Measurements from ENCODE around the gene ZHX3. TPM values are rescaled to one million over a fixed set of nuclear protein-coding genes. Genes with fewer than 3 reads are reported as not detected.

ZHX3 gene
- total RNA-seq, 1 donor from 2014 or later = 14.5 TPM

DNA sequence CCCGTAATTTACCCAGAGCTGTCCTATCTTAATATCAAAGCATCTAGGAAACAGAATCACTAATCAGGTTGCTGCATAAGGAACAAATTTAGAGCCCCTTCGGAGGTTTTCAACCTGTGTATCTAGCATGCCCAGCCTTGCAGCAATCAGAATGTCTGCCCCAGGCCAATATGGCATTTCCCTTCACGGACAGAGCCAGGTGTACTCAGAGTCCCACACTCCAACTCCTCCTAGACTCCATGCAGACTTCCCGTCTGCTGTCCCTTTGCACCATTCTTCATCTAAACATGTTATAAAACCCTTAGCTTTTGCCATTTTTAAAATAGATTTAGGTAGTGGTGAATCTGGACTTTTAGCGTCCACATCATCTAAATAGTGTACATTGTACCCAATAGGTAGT is 61.0 kb downstream of the ZHX3 start:
- DNase-seq (ENCODE audit: low read depth) (no peak), FAIRE-seq (no peak)
- Histone ChIP-seq H3K36me3 (ENCODE audit: control insufficient read depth, insufficient read depth, low read length) (no peaks in the 10 kb centered on the region), H3K4me3 (ENCODE audit: low read depth, low read length) (no peak overlapping the region), H3K27me3 (ENCODE audit: control insufficient read depth, insufficient read depth, low read length) (no peaks in the 10 kb centered on the region)
- TF ChIP-seq CTCF (IDR thresholded peaks at IDR 0.05; ENCODE audit: insufficient read depth, low read length, severe bottlenecking) = no peak

DNA sequence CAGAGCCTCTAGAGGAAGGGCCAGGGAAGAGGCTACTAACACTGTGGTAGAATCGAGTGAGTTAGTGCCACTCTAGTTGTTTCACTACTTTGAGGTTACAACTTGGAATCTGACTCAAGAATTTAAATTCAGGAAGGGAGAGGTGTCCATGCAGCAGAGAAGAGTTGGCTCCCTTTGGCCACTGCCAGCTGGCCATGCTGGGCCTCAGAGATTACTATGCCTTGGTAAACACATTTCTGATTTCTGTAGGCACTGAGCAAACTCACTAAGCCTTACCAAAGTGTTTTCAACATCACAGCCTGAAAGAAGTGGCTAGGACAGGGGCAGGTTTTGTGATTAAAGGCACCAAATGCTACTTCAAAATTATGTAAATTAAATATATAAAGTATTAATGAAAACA is 61.9 kb downstream of the ZHX3 start:
- FAIRE-seq = no peak
- DNase-seq (ENCODE audit: low read depth) = no peak
- no peak for TF ChIP-seq CTCF (IDR thresholded peaks at IDR 0.05; ENCODE audit: insufficient read depth, low read length, severe bottlenecking)
- H3K27me3 ChIP-seq (ENCODE audit: control insufficient read depth, insufficient read depth, low read length) = no peaks in the 10 kb centered on the region
- no peaks in the 10 kb centered on the region for H3K36me3 ChIP-seq (ENCODE audit: control insufficient read depth, insufficient read depth, low read length)
- H3K4me3 ChIP-seq (ENCODE audit: low read depth, low read length) = no peak overlapping the region

DNA sequence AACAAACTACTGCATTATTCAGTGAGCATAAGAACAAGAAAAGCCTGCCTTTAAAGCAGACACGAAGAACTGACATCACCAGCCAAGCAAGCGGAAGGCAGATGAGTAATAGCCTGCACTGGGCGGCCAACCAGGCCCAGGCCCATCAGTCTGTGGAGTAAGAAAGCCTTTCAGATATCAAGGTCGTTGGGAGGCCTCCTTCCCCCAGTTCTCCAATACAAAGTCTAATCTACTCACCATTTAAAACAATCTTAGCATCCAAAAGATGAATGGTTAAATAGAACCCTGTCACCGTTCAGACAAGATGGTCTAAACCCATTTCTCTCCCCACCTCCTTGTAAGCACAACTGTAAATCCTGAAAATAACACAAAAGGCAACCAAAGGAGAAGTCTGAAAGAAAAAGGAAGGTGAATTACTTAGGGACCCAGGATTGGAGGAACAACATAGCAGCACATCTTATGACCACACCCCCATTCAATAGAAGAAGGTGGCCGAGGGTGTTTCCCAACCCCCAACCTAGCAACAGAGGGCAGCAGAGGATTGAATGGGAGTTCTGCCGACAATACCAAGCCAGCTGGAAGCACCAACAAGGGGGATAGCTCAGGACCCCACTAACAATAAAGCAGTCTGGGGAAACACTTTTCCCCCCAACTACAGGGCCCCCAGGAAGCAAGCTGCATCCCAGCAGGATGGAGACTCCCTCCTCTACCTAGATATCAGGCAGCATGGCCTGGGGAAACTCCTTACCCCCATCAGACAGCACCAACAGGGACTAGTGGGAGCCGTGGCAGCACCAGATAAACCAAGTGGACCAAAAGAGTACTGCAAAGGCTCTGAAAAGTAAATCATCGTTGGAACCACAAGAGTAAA is 67.9 kb downstream of the ZHX3 start:
- DNase-seq (ENCODE audit: low read depth) = peak; percentile 87
- TF ChIP-seq CTCF (IDR thresholded peaks at IDR 0.05; ENCODE audit: insufficient read depth, low read length, severe bottlenecking) = peak; percentile 7
- H3K27me3 ChIP-seq (ENCODE audit: control insufficient read depth, insufficient read depth, low read length) = no peaks in the 10 kb centered on the region
- no peak for FAIRE-seq
- H3K36me3 ChIP-seq (ENCODE audit: control insufficient read depth, insufficient read depth, low read length) = no peaks in the 10 kb centered on the region
- H3K4me3 ChIP-seq (ENCODE audit: low read depth, low read length) = no peak overlapping the region

GRCh38 chr20:41248368-41249024 is 69.0 kb downstream of the ZHX3 start:
- no peaks in the 10 kb centered on the region for H3K36me3 ChIP-seq (ENCODE audit: control insufficient read depth, insufficient read depth, low read length)
- FAIRE-seq (no peak), DNase-seq (ENCODE audit: low read depth) (no peak)
- TF ChIP-seq CTCF (IDR thresholded peaks at IDR 0.05; ENCODE audit: insufficient read depth, low read length, severe bottlenecking) = no peak
- H3K27me3 ChIP-seq (ENCODE audit: control insufficient read depth, insufficient read depth, low read length) = no peaks in the 10 kb centered on the region
- H3K4me3 ChIP-seq (ENCODE audit: low read depth, low read length) = no peak overlapping the region

DNA sequence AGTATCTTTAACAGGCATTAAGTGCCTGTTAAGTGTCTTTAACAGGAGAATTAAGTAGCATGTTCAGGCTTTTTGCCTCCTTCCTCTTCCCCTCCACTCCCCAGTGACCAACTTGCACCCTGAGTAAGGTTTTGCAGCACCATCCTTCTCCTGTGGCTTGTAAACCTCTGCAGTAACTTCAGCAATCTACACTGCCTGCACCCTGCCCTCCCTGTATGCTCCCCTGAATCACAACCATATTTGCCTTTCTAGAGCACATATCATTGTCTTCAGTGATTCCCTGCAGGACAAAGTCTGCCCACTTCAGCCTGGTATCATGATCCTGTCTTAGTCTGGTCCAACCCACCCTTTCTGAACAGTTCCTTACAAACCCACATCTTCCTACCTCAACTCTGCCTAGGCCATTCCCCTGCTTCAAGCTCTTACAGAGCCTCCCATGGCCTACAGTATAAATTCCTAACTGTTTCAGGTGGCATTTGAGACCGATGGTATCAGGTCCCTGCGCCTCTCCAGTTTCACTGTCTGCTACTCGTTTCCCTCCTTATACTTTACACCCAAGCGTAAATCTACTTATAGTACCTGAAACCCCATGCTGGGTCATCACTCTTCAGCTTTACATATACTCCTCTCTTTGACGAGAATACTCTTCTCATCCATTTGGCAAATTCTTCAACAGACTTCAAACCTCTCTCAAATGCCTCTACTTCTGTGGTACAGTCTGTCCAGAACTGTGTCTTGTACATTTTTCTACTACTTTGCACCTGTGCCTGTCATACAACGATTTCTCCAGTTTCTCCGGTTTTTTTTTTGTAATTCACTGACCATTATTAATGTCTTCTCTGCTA is 69.8 kb downstream of the ZHX3 start:
- Histone ChIP-seq H3K4me3 (ENCODE audit: low read depth, low read length) (no peak overlapping the region), H3K27me3 (ENCODE audit: control insufficient read depth, insufficient read depth, low read length) (no peaks in the 10 kb centered on the region), H3K36me3 (ENCODE audit: control insufficient read depth, insufficient read depth, low read length) (no peaks in the 10 kb centered on the region)
- TF ChIP-seq CTCF (IDR thresholded peaks at IDR 0.05; ENCODE audit: insufficient read depth, low read length, severe bottlenecking) = no peak
- DNase-seq (ENCODE audit: low read depth) (no peak), FAIRE-seq (no peak)
